DMS79 treated with DMSO at 0.1 percent for 48 hours (cell line): ENCODE data around the gene TMEM171.

Source experiments
- DNase-seq: peaks from one replicate; lab custom pipeline; 2025; lab: John Stamatoyannopoulos, UW

Gene TMEM171

GRCh38 chr5:73152411-73153388 lies 32.3 kb downstream of the TMEM171 start:
- DNase-seq, result no peak

GRCh38 chr5:73153513-73153912 lies 33.1 kb downstream of the TMEM171 start:
- no peak for DNase-seq

GRCh38 chr5:73154208-73155006 lies 34.0 kb downstream of the TMEM171 start:
- no peak for DNase-seq

- DNase-seq, result no peak
These were observed 35.2 kb downstream of the TMEM171 start for GRCh38 chr5:73155271-73156222.

GRCh38 chr5:73157414-73158303 lies 37.3 kb downstream of the TMEM171 start:
- DNase-seq, result peak; percentile 11

- peak; percentile 53 for DNase-seq
These were observed 37.9 kb downstream of the TMEM171 start for GRCh38 chr5:73158313-73158712.

GRCh38 chr5:73160239-73160671 lies 39.9 kb downstream of the TMEM171 start:
- DNase-seq, result no peak

GRCh38 chr5:73170522-73170921 lies 50.1 kb downstream of the TMEM171 start:
- no peak for DNase-seq

GRCh38 chr5:73171495-73171894 lies 51.1 kb downstream of the TMEM171 start:
- peak; percentile 15 for DNase-seq

GRCh38 chr5:73172951-73173350 lies 52.6 kb downstream of the TMEM171 start, which contains the start of gene TMEM174:
Gene TMEM174, plus strand, starts transcription at chr5:73173193. Its CDS starts 51 bp downstream, at chr5:73173244.
- no peak for DNase-seq

GRCh38 chr5:73174100-73174815 lies 53.9 kb downstream of the TMEM171 start:
- no peak for DNase-seq

GRCh38 chr5:73176250-73176649 lies 55.9 kb downstream of the TMEM171 start:
- DNase-seq, result no peak

- DNase-seq, result no peak
These were observed 57.9 kb downstream of the TMEM171 start for GRCh38 chr5:73178265-73178664.

GRCh38 chr5:73179730-73180129 lies 59.4 kb downstream of the TMEM171 start:
- no peak for DNase-seq

- DNase-seq, result no peak
These were observed 60.2 kb downstream of the TMEM171 start for GRCh38 chr5:73180566-73180965.
